ENCODE data around the gene TMEM145.

GRCh38 chr19:42281827-42282762 is 31.0 kb upstream of the TMEM145 start:
- TF ChIP-seq POLR2A (IDR thresholded peaks at IDR 0.05) (no peak), CTCF (IDR thresholded peaks at IDR 0.05) (no peak), POLR2AphosphoS5 (IDR thresholded peaks at IDR 0.05) (no peak), EP300 (IDR thresholded peaks at IDR 0.05) (no peak)

All from stomach (tissue), 4 donors.